PC-3 (cell line): Measurements from ENCODE around the gene CTXND2. TPM values are rescaled to one million over a fixed set of nuclear protein-coding genes. Genes with fewer than 3 reads are reported as not detected.
"Not testable (repeated sequence)": the region's sequence is repeated elsewhere in the genome, so short reads cannot be mapped to it uniquely, and the experiment has no call there.

Source experiments
- ATAC-seq: fragments of 200-7000 bp; cut with Tn5 transposase; 2 replicates; pipeline ENCODE4 v1.9.1; 2020; ENCODE audit warnings: mild to moderate bottlenecking, moderate library complexity
- BruUV-seq: library from RNA; stranded (reverse); fragments of 400-500 nt; replicated peaks from 2 replicates; lab custom pipeline; 2021; lab: Mats Ljungman, UMichigan
- CTCF ChIA-PET: fragments of 300-600 bp; sonication (Branson Sonifier 250); formaldehyde crosslinking; loops from one replicate; lab custom pipeline; 2022; ENCODE audit warnings: antibody characterized with exemption; lab: Charles Lee
- POLR2A ChIA-PET: fragments of 300-600 bp; sonication (Branson Sonifier 250); formaldehyde crosslinking; loops from one replicate; lab custom pipeline; 2022; ENCODE audit warnings: antibody characterized with exemption; ENCODE audit not compliant: unreplicated experiment; lab: Charles Lee
- DNase-seq: peaks from one replicate; pipeline ENCODE4 v3.0.0-alpha.2; 2015
- H2AFZ ChIP-seq: fragments of 300-600 bp; sonication (generic); 2 replicates; pipeline ENCODE4 v1.6.0; 2016; ENCODE audit warnings: antibody characterized with exemption, low read length
- H3F3A ChIP-seq: fragments of 300-600 bp; sonication (generic); one replicate; pipeline ENCODE4 v1.6.0; 2017; ENCODE audit warnings: antibody characterized with exemption, low read length, control low read depth, mild to moderate bottlenecking; ENCODE audit not compliant: unreplicated experiment
- H3K27ac ChIP-seq: fragments of 300-600 bp; sonication (generic); 2 replicates; pipeline ENCODE4 v1.5.1; 2016; ENCODE audit warnings: mild to moderate bottlenecking, low read length
- H3K27me3 ChIP-seq: fragments of 300-600 bp; sonication (generic); 2 replicates; pipeline ENCODE4 v1.6.1; 2016; ENCODE audit warnings: low read length, mixed read lengths
- H3K36me3 ChIP-seq: fragments of 300-600 bp; sonication (generic); 2 replicates; pipeline ENCODE4 v1.6.1; 2016; ENCODE audit warnings: low read depth, mixed run types, low read length, mixed read lengths
- H3K4me1 ChIP-seq: fragments of 300-600 bp; sonication (generic); 2 replicates; pipeline ENCODE4 v1.5.1; 2016; ENCODE audit warnings: low read length; ENCODE audit not compliant: insufficient read depth
- H3K4me2 ChIP-seq: fragments of 300-600 bp; sonication (generic); 2 replicates; pipeline ENCODE4 v1.6.0; 2016; ENCODE audit warnings: low read length
- H3K4me3 ChIP-seq: fragments of 300-600 bp; sonication (generic); 2 replicates; pipeline ENCODE4 v1.5.1; 2016; ENCODE audit warnings: mild to moderate bottlenecking, low read length, mixed read lengths
- H3K79me2 ChIP-seq: fragments of 300-600 bp; sonication (generic); 2 replicates; pipeline ENCODE4 v1.6.1; 2017; ENCODE audit warnings: low read length, mixed read lengths
- H3K9ac ChIP-seq: fragments of 300-600 bp; sonication (generic); 2 replicates; pipeline ENCODE4 v1.6.0; 2016; ENCODE audit warnings: mild to moderate bottlenecking, low read length
- H3K9me2 ChIP-seq: fragments of 300-600 bp; sonication (generic); replicated peaks from 2 replicates; pipeline ENCODE4 v1.6.1; 2016; ENCODE audit warnings: mixed run types, low read length, mixed read lengths
- H3K9me3 ChIP-seq: fragments of 300-600 bp; sonication (generic); 2 replicates; pipeline ENCODE4 v1.6.1; 2016; ENCODE audit warnings: low read length, mixed read lengths
- H4K20me1 ChIP-seq: fragments of 300-600 bp; sonication (generic); 2 replicates; pipeline ENCODE4 v1.6.1; 2016; ENCODE audit warnings: low read length, mixed read lengths
- EZH2 ChIP-seq: fragments of 300-600 bp; sonication (generic); IDR thresholded peaks from one replicate; pipeline ENCODE4 v1.6.1; 2017; ENCODE audit warnings: antibody characterized with exemption, mild to moderate bottlenecking, low read length; ENCODE audit not compliant: unreplicated experiment
- EZH2phosphoT487 ChIP-seq: fragments of 300-600 bp; sonication (generic); IDR thresholded peaks from 2 replicates; pipeline ENCODE4 v1.6.1; 2018; ENCODE audit warnings: mild to moderate bottlenecking, antibody characterized with exemption, low read length, borderline replicate concordance
- intact Hi-C: fragments of 100-400 bp; cut with micrococcal nuclease; formaldehyde crosslinking; loops from 2 replicates; pipeline ENCODE4 v1.9.0; 2023
- total RNA-seq: library from RNA; depleted of rRNA; stranded (reverse); fragments of >200 nt; gene quantifications from 2 replicates; pipeline ENCODE4 v1.2.3, GENCODE V29; 2014
- TF ChIP-seq, protein P1 (sequence below): fragments of 300-600 bp; sonication (generic); conservative IDR thresholded peaks from 2 replicates; pipeline ENCODE4 v1.5.1; 2017; ENCODE audit warnings: antibody characterized with exemption, low read depth, mild to moderate bottlenecking, low read length

CTXND2 gene
- total RNA-seq, 1 experiment from 2014 or later, result not detected

DNA sequence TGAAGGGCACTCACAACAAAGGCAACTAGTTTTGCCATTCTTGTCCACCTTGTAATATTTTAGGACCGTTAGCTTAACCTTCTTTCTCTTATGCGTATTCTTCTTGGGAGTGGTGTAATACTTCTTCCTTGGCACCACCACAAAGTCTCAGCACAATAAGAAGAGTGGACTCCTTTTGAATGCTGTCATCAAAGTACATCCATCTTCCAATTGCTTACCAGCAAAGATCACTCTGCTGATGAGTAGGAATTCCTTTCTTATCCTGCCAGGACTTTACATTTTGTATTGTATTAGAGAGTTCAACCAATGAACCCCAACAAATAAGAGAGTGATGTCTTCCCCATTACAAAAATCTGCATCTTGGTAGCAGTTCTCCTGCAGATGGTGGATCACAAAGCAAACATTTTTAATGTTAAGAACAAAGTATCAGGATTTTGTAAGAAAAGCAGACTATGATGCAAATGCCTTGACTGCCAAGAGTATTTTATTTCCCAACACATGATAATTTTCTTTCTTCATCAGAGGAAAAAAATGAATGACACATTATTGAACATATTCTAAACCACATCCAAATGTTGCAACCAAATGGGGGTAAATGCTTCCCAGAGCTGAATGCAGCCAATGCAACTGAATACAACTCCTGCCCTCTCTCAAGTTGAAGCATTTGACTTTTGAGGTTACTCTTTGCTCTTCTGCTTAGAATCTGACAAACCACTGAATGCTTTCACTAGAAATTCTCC, 5.4 kb upstream of the CTXND2 start:
- Histone ChIP-seq H3K4me3 (no peak overlapping the region), H3K9me3 (no peaks in the 10 kb centered on the region), H3K9me2 (no peaks in the 10 kb centered on the region), H2AFZ (no peak overlapping the region), H3K4me1 (peaks cover 5% of the 10 kb centered on the region; the same call in 1 of the 2 replicates), H3K79me2 (no peaks in the 10 kb centered on the region), H3K27ac (no peak overlapping the region), H3K36me3 (no peaks in the 10 kb centered on the region), H3K27me3 (no peaks in the 10 kb centered on the region), H3F3A (no peaks in the 10 kb centered on the region), H3K4me2 (no peak overlapping the region), H4K20me1 (no peaks in the 10 kb centered on the region), H3K9ac (no peak overlapping the region)
- TF ChIP-seq, protein P1, sequence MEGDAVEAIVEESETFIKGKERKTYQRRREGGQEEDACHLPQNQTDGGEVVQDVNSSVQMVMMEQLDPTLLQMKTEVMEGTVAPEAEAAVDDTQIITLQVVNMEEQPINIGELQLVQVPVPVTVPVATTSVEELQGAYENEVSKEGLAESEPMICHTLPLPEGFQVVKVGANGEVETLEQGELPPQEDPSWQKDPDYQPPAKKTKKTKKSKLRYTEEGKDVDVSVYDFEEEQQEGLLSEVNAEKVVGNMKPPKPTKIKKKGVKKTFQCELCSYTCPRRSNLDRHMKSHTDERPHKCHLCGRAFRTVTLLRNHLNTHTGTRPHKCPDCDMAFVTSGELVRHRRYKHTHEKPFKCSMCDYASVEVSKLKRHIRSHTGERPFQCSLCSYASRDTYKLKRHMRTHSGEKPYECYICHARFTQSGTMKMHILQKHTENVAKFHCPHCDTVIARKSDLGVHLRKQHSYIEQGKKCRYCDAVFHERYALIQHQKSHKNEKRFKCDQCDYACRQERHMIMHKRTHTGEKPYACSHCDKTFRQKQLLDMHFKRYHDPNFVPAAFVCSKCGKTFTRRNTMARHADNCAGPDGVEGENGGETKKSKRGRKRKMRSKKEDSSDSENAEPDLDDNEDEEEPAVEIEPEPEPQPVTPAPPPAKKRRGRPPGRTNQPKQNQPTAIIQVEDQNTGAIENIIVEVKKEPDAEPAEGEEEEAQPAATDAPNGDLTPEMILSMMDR, result no peak
- TF ChIP-seq EZH2phosphoT487 (no peak), EZH2 (no peak)
- DNase-seq (peak; percentile 63), ATAC-seq (no peak)
- POLR2A ChIA-PET, result interaction anchor here (0.6 kb wide), 1 partner anchor 23 kb away, joined by 6 read pairs; no protein-coding TSS in a partner anchor
- intact Hi-C loops, result no loop called here
- CTCF ChIA-PET, result no interaction called here
- no TSS peak for BruUV-seq

DNA sequence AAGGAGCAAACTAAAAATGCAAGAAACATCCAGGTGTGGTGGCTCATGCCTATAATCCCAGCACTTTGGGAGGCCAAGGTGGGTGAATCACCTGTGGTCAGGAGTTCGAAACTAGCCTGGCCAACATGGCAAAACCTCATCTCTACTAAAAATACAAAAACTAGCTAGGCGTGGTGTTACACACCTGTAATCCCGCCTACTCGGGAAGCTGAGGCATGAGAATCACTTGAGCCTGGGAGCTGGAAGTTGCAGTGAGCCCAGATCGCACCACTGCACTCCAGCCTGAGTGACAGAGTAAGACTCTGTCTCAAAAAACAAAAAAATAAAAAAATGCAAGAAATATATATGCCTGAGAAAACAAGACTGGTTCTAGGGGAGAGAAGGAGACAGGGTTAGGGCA, 3.8 kb upstream of the CTXND2 start:
- ATAC-seq, H2AFZ ChIP-seq, H4K20me1 ChIP-seq, H3K4me3 ChIP-seq, H3K27me3 ChIP-seq, H3K36me3 ChIP-seq, H3K4me1 ChIP-seq, H3K4me2 ChIP-seq, H3K27ac ChIP-seq, H3K9ac ChIP-seq, CTCF ChIA-PET, intact Hi-C loops, BruUV-seq, DNase-seq, H3F3A ChIP-seq, H3K79me2 ChIP-seq, H3K9me3 ChIP-seq, H3K9me2 ChIP-seq: not testable (repeated sequence)
- POLR2A ChIA-PET, result interaction anchor here (0.6 kb wide), 1 partner anchor 274 kb away, joined by 3 read pairs; no protein-coding TSS in a partner anchor

DNA sequence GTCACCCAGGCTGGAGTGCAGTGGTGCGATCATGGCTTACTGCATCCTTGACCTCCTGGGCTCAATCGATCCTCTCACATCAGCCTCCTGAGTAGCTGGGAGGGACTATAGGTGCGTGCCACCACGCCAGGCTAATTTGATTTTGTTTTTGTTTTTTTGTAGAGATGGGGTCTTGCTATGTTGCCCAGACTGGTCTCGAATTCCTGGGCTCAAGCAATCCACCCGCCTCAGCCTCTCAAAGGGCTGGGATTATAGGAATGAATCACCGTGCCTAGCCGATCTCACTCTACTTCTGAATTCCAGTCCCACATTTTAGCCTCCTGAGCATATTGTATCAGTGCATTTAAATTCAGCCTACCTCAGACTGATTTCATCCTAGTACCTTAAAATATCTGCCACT, 1.8 kb downstream of the CTXND2 start:
- Histone ChIP-seq H3K9me2 (no peaks in the 10 kb centered on the region), H2AFZ (no peak overlapping the region), H3K4me2 (no peak overlapping the region), H3K4me3 (no peak overlapping the region), H3K36me3 (no peaks in the 10 kb centered on the region), H3K9me3 (no peaks in the 10 kb centered on the region), H3K27me3 (no peaks in the 10 kb centered on the region), H3K27ac (no peak overlapping the region), H3F3A (no peaks in the 10 kb centered on the region), H4K20me1 (no peaks in the 10 kb centered on the region), H3K9ac (no peak overlapping the region), H3K4me1 (0 out of 2 replicates have a peak, but pooled peaks cover 4% of the 10 kb centered on the region), H3K79me2 (no peaks in the 10 kb centered on the region)
- ChIA-PET POLR2A (no interaction called here), CTCF (no interaction called here)
- ATAC-seq, result no peak
- intact Hi-C loops, result no loop called here
- BruUV-seq, result no TSS peak
- TF ChIP-seq, protein P1, result no peak
- TF ChIP-seq EZH2phosphoT487 (no peak), EZH2 (no peak)
- no peak for DNase-seq
